HG03060 (cell line): ENCODE data around the gene SLC14A1.
A peak's percentile ranks its signal among the peaks of the same experiment; 100 is the strongest.

Source experiments
- ATAC-seq: cut with Tn5 transposase; IDR thresholded peaks from one replicate; pipeline ENCODE4 v1.9.1; 2021; ENCODE audit warnings: low read depth, moderate number of reproducible peaks; ENCODE audit not compliant: unreplicated experiment

Gene SLC14A1

GRCh38 chr18:45719106-45719505 is 4.9 kb upstream of the SLC14A1 start:
- no peak for ATAC-seq

- peak; percentile 57 for ATAC-seq
Observed at GRCh38 chr18:45722899-45723298, 1.1 kb upstream of the SLC14A1 start.

- ATAC-seq = no peak
Observed at GRCh38 chr18:45724601-45725000, 620 bp downstream of the SLC14A1 start.

- no peak for ATAC-seq
Observed at GRCh38 chr18:45725336-45725735, 1.4 kb downstream of the SLC14A1 start.

GRCh38 chr18:45726603-45727002 is 2.6 kb downstream of the SLC14A1 start:
- no peak for ATAC-seq

GRCh38 chr18:45727068-45727467 is 3.1 kb downstream of the SLC14A1 start:
- no peak for ATAC-seq

- no peak for ATAC-seq
Observed at GRCh38 chr18:45728336-45729010, 4.5 kb downstream of the SLC14A1 start.

- ATAC-seq = no peak
Observed at GRCh38 chr18:45730832-45731575, 7.0 kb downstream of the SLC14A1 start.

GRCh38 chr18:45731716-45732115 is 7.7 kb downstream of the SLC14A1 start:
- no peak for ATAC-seq

- no peak for ATAC-seq
Observed at GRCh38 chr18:45733535-45733934, 9.6 kb downstream of the SLC14A1 start.

- no peak for ATAC-seq
Observed at GRCh38 chr18:45734505-45734904, 10.5 kb downstream of the SLC14A1 start.

- no peak for ATAC-seq
Observed at GRCh38 chr18:45734944-45735343, 11.0 kb downstream of the SLC14A1 start.

- no peak for ATAC-seq
Observed at GRCh38 chr18:45738660-45739059, 14.7 kb downstream of the SLC14A1 start.

GRCh38 chr18:45739268-45739667 is 15.3 kb downstream of the SLC14A1 start:
- no peak for ATAC-seq

- ATAC-seq = no peak
Observed at GRCh38 chr18:45739848-45740247, 15.9 kb downstream of the SLC14A1 start.

GRCh38 chr18:45741056-45741455 is 17.1 kb downstream of the SLC14A1 start:
- no peak for ATAC-seq

GRCh38 chr18:45745817-45746461 is 22.0 kb downstream of the SLC14A1 start:
- no peak for ATAC-seq

- ATAC-seq = no peak
Observed at GRCh38 chr18:45748501-45748900, 24.5 kb downstream of the SLC14A1 start.

- peak; percentile 46 for ATAC-seq
Observed at GRCh38 chr18:45749918-45750689, 26.1 kb downstream of the SLC14A1 start.

GRCh38 chr18:45751766-45752165 is 27.8 kb downstream of the SLC14A1 start:
- ATAC-seq = no peak

GRCh38 chr18:45752681-45753080 is 28.7 kb downstream of the SLC14A1 start:
- no peak for ATAC-seq
